CD4-positive, alpha-beta T cell treated with Interleukin-15 for 1 hour (primary cell): ENCODE results near the gene ZNF473.
"Not testable (repeated sequence)": the region's sequence is repeated elsewhere in the genome, so short reads cannot be mapped to it uniquely, and the experiment has no call there.

Source experiments
- DNase-seq: peaks from one replicate; pipeline ENCODE4 v3.0.0-alpha.2; 2020

The ZNF473 gene

DNA sequence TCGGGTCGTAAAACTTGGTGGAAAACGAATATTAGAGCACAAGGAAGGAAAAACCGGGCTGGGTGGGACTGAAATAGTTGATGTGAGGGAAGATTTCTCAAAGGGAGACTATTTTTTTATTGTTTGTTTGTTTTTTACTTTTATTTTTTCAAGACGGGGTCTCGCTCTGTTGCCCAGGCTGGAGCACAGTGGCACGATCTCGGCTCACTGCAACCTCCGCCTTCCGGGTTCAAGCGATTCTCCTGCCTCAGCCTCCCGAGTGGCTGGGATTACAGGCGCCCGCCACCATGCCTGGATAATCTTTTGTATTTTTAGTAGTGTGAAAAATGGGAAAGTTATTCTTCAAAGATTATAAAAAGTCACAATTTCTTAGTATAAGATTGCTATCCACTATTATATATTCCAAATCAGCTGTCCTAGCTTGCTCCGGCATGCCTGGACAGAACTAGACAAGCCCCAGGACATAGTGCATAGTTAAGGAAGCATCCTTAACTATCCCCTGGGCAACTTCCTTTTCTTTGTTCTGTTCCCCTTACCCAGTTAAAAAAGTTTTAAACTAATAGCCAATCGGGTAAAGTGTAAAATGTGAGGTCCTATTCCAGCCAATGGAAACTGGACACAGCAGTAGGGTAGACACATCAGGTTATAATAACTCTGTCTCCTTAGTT, 25.6 kb downstream of the ZNF473 start:
- DNase-seq, result not testable (repeated sequence)

GRCh38 chr19:50051964-50052363, 26.2 kb downstream of the ZNF473 start:
- DNase-seq, result no peak

- DNase-seq, result no peak
Measured at GRCh38 chr19:50053119-50053518, 27.3 kb downstream of the ZNF473 start.

GRCh38 chr19:50058425-50058824, 32.6 kb downstream of the ZNF473 start:
- no peak for DNase-seq

- no peak for DNase-seq
Measured at GRCh38 chr19:50059045-50059444, 33.2 kb downstream of the ZNF473 start.

DNA sequence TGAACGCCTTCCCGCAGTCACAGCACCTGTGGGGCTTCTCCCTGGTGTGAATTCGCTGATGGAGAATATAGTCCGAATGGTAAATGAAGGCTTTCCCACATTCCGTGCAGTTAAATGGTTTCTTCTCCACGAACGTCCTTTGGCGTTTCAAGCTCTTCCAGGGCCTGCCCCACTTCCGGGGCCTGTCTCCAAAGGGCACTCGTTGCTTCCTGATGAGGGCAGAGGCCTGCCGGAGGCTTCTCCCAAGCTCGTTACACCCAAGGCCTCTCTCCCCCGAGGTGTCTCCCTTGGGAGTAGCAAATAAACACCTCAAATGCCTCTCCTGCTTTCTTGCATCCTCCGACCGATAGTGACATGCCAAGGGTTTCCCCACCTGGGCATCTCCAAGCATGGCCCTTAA, 34.3 kb downstream of the ZNF473 start:
- DNase-seq, result no peak

DNA sequence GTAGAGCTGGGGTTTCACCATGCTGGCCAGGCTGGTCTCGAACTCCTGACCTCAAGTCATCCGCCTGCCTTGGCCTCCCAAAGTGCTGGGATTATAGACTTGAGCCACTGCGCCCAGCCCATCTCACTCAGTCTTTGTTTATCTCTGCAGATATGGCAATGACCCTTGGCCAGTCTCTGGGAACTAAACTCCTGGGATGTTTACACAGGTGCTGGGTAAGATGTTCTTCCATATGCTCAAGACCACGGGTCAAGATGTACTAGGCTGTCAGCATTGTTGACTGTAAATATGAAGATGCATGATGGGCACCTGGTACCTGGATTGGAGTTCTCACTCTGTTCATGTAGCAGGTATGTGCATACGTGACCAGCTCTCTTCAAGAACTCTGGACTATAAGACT, 35.8 kb downstream of the ZNF473 start:
- DNase-seq, result no peak

DNA sequence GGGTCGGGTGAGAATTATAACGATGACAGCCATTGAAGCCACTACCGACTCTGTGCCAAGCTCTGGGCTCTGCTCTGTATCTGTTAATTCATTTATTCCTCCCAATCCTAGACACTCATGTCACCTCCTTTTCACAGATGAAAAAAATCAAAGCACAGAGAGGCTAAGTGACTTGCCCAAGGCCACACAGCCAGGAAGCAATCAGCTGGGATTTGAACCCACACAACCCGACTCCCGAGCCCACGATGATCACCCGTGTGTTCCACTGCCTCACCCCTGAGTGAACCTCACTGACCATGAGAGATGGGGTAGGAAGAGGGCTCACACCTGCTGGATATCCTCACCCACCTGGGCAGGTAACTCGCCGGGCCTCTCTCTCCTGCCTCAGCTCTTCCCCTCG, 40.1 kb downstream of the ZNF473 start:
- no peak for DNase-seq

GRCh38 chr19:50067575-50067974, 41.8 kb downstream of the ZNF473 start:
- no peak for DNase-seq

GRCh38 chr19:50068382-50068781, 42.6 kb downstream of the ZNF473 start:
- DNase-seq, result not testable (repeated sequence)

- not testable (repeated sequence) for DNase-seq
Measured at GRCh38 chr19:50075076-50075475, 49.3 kb downstream of the ZNF473 start.

DNA sequence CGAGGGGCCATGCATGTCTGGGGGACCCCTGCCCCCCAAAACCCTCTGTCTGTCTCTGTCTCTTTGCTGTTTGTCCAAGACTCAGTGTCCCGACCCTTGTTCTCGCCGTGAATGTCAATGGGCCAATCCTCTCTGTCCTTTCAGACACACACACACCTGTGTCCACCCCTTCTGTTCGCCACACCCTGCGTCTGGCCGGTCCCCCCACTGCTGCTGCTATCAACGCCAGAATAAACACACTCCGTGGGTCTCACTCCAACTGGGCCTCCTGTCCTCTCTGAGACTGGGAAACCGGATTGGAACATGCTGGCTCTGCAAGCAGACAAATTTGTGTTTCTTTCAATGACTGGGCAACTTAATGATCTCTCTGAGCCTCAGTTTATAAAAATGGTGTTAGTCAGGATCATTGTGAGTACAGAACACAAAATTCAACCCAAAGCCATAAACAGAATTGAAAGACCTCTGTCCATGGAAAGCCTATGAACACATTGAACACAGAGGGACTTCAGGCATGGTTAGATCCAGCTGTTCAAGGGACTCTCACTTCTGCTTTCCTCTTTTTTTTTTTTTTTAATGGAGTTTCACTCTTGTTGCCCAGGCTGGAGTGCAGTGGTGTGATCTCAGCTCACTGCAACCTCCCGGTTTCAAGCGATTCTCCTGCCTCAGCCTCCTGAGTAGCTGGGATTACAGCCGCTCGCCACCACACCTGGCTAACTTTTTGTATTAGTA, 50.0 kb downstream of the ZNF473 start:
- DNase-seq, result not testable (repeated sequence)

DNA sequence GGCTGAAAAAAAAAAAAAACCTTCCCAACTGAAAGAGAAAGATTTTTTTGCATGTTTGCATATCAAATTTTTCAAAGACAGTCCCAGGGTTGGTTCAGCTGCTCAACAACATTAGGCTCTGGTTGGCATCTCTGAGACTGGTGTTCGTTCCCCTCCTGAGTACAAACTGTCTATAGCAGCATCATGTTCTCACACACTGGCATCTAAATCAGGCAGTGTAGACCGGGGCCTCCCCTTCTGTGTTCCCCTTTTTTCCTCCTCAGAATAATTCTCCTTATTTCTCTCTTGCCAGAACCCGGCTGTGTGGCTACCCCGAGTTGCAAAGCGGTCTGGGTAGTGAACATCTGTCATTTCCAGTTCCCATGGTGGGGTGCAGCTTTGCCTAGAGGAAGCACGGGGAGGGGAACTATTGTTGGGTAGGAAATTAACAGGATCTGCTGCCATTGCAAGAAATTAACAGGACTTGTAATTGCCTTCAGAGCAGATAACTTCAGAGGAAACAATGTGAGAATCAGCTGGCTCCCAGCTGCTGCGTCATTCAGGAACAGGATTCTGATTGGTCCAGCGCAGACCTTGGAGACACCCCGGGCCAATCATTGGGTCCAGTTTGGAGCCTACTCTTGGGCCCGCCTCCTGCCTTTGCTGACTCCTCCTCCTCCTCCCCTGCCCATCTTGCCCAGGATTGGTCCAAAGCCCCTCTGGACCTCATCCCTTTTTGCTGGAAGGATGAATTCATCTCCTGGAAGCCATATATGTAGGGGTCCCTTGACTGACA, 51.0 kb downstream of the ZNF473 start:
- not testable (repeated sequence) for DNase-seq

DNA sequence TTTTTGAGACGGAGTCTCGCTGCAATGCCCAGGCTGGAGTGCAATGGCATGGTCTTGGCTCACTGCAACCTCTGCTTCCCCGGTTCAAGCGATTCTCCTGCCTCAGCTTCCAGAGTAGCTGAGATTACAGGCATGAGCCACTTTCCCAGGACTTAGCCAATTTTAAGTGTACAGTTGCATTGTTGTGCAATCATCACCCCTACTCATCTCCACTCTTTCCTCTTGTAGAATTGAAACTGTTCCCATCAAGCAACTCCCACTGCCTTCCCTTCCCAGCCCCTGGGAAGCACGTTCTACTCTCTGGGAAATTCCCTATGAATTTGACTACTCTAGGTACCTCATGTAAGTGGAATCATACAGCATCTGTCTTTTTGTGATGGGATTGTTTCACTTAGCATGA, 53.2 kb downstream of the ZNF473 start:
- not testable (repeated sequence) for DNase-seq

DNA sequence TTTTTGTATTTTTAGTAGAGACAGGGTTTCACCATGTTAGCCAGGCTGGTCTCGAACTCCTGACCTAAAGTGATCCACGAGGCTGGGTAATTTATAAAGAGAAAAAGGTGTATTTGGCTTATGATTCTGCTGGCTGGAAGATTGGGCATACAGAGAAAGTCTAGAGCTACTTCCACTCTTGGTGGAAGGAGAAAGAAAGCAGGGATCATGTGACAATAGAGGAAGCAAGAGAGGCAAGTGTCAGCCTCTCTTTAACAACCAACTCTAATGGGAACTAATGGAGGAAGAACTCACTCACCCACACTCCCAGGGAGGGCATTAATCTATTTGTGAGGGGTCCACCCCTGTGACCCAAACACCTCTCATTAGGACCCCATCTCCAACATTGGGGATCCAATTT, 58.6 kb downstream of the ZNF473 start:
- DNase-seq, result not testable (repeated sequence)

DNA sequence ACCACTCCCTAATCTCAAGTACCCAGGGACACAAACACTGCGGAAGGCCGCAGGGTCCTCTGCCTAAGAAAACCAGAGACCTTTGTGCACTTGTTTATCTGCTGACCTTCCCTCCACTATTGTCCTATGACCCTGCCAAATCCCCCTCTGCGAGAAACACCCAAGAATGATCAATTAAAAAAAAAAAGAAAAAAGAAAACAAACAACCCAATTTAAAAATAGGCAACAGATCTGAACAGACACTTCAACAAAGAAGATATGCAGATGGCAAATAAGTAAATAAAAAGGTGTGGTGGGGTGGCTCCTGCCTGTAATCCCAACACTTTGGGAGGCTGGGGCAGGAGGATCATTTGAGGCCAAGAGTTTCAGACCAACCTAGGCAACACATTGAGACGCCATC, 61.3 kb downstream of the ZNF473 start:
- not testable (repeated sequence) for DNase-seq

GRCh38 chr19:50090706-50091105, 64.9 kb downstream of the ZNF473 start:
- not testable (repeated sequence) for DNase-seq

- DNase-seq, result not testable (repeated sequence)
Measured at GRCh38 chr19:50091786-50092185, 66.0 kb downstream of the ZNF473 start.

DNA sequence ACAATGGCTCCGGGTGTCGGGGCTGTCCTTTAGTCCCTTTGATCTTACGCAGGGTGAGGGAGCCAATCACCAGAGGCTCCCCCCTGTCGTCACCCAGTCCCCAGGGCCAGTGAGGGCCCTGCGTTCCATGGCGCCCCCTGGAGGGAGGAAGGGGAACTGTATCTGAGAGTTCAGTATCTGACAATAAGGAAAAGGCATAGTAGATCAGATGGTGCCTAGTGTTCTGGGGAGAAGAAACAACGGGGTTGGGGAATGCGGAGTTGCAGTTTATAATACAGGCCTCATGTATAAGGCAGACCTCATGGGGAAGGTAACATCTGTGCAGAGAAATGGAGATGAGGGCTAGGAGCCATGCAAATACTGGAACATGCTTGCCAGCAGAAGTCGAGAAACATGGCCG, 66.8 kb downstream of the ZNF473 start:
- not testable (repeated sequence) for DNase-seq

GRCh38 chr19:50097884-50098283, 72.1 kb downstream of the ZNF473 start:
- not testable (repeated sequence) for DNase-seq

DNA sequence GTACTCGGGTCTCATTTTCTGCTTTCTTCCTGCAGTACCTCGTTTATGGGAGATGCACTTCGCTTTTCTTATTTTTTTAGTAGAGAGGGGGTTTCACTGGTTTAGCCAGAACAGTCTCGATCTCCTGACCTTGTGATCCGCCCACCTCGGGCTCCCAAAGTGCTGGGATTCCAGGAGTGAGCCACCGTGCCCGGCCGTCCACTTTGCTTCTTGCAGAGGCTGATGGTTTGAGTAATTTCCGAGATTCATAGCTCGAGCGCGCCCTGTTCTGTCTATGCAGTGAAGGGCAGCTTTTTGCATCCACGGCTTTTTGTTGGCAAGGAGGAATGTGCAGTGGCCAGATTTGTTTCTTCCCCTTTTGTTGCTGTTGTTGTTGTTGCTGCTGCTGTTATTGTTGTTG, 73.1 kb downstream of the ZNF473 start:
- peak; percentile 37 for DNase-seq

DNA sequence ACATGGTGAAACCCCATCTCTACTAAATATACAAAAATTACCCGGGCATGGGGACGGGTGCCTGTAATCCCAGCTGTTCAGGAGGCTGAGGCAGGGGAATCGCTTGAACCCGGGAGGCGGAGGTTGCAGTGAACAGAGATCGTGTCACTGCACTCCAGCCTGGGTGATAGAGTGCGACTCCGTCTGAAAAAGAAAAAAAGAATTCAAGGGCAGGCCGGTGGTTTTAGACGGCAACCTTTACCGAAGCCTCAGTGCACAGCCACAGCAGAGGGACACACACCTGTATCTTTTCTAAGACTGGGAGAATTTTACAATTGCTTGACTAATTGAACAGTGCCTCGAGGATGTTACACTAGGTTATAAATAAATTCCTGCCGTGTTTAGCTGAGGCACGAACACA, 73.9 kb downstream of the ZNF473 start:
- not testable (repeated sequence) for DNase-seq

DNA sequence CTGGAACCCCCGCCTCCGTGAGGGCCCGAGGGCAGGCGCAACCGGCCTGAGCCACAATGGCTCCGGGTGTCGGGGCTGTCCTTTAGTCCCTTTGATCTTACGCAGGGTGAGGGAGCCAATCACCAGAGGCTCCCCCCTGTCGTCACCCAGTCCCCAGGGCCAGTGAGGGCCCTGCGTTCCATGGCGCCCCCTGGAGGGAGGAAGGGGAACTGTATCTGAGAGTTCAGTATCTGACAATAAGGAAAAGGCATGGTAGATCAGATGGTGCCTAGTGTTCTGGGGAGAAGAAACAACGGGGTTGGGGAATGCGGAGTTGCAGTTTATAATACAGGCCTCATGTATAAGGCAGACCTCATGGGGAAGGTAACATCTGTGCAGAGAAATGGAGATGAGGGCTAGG, 75.1 kb downstream of the ZNF473 start:
- not testable (repeated sequence) for DNase-seq
